ENCODE measurements around the gene SF3B1. TPM values are rescaled to one million over a fixed set of nuclear protein-coding genes. Genes with fewer than 3 reads are reported as not detected.
"Not testable (repeated sequence)": the region's sequence is repeated elsewhere in the genome, so short reads cannot be mapped to it uniquely, and the experiment has no call there.

Gene SF3B1
- total RNA-seq, 1 donor from 2014 or later: 787 TPM

- Histone ChIP-seq H3K27ac (no peak overlapping the region), H3K9me3 (ENCODE audit: low read depth) (no peaks in the 10 kb centered on the region), H3K4me2 (no peak overlapping the region), H3K9ac (no peak overlapping the region), H3K79me2 (ENCODE audit: low read depth) (no peaks in the 10 kb centered on the region), H3K4me1 (no peaks in the 10 kb centered on the region), H4K20me1 (ENCODE audit: low read depth) (no peaks in the 10 kb centered on the region), H3K36me3 (no peaks in the 10 kb centered on the region), H3K27me3 (no peaks in the 10 kb centered on the region), H3F3A (ENCODE audit: low read depth) (no peaks in the 10 kb centered on the region), H2AFZ (replicated peaks) (no peak overlapping the region), H3K4me3 (no peak overlapping the region)
- H3K4me3 Mint-ChIP-seq: no peak overlapping the region
- peaks cover 5% of the 10 kb centered on the region for H3K27me3 Mint-ChIP-seq (ENCODE audit: insufficient read depth, low read depth)
- TF ChIP-seq EZH2phosphoT487 (IDR thresholded peaks at IDR 0.05) (no peak), EZH2 (IDR thresholded peaks at IDR 0.05) (no peak), CTCF (IDR thresholded peaks at IDR 0.05) (no peak)
- H3K9me3 Mint-ChIP-seq: no peaks in the 10 kb centered on the region
- H3K27ac Mint-ChIP-seq: no peak overlapping the region
- DNase-seq (ENCODE audit: low spot score): no peak
- peaks cover 17% of the 10 kb centered on the region for H3K4me1 Mint-ChIP-seq
- no peaks in the 10 kb centered on the region for H3K36me3 Mint-ChIP-seq
Measured at GRCh38 chr2:197378086-197378485, 56.7 kb downstream of the SF3B1 start.

- Histone ChIP-seq H3K4me3 (no peak overlapping the region), H3K27me3 (no peaks in the 10 kb centered on the region), H3K4me2 (no peak overlapping the region), H3K4me1 (no peaks in the 10 kb centered on the region), H2AFZ (replicated peaks) (no peak overlapping the region), H3K27ac (no peak overlapping the region), H4K20me1 (ENCODE audit: low read depth) (no peaks in the 10 kb centered on the region), H3K36me3 (no peaks in the 10 kb centered on the region), H3K79me2 (ENCODE audit: low read depth) (no peaks in the 10 kb centered on the region), H3F3A (ENCODE audit: low read depth) (no peaks in the 10 kb centered on the region), H3K9me3 (ENCODE audit: low read depth) (no peaks in the 10 kb centered on the region), H3K9ac (no peak overlapping the region)
- Mint-ChIP-seq H3K4me3 (no peak overlapping the region), H3K27me3 (ENCODE audit: insufficient read depth, low read depth) (peaks cover 7% of the 10 kb centered on the region), H3K36me3 (no peaks in the 10 kb centered on the region), H3K9me3 (no peaks in the 10 kb centered on the region), H3K27ac (no peak overlapping the region), H3K4me1 (peaks cover 17% of the 10 kb centered on the region)
- no peak for TF ChIP-seq CTCF (IDR thresholded peaks at IDR 0.05)
- DNase-seq (ENCODE audit: low spot score): no peak
Measured at GRCh38 chr2:197377670-197378069, 57.2 kb downstream of the SF3B1 start.

GRCh38 chr2:197372592-197372991, 62.2 kb downstream of the SF3B1 start:
- Histone ChIP-seq H3K4me3 (no peak overlapping the region), H3K4me2 (no peak overlapping the region), H3K79me2 (ENCODE audit: low read depth) (no peaks in the 10 kb centered on the region), H3K9ac (no peak overlapping the region), H3F3A (ENCODE audit: low read depth) (no peaks in the 10 kb centered on the region), H3K27me3 (no peaks in the 10 kb centered on the region), H3K36me3 (no peaks in the 10 kb centered on the region), H3K27ac (no peak overlapping the region), H3K9me3 (ENCODE audit: low read depth) (no peaks in the 10 kb centered on the region), H2AFZ (replicated peaks) (no peak overlapping the region), H4K20me1 (ENCODE audit: low read depth) (no peaks in the 10 kb centered on the region), H3K4me1 (no peaks in the 10 kb centered on the region)
- TF ChIP-seq CTCF (IDR thresholded peaks at IDR 0.05) (no peak), EZH2phosphoT487 (IDR thresholded peaks at IDR 0.05) (no peak), EZH2 (IDR thresholded peaks at IDR 0.05) (no peak)
- H3K4me1 Mint-ChIP-seq: peaks cover 5% of the 10 kb centered on the region
- H3K9me3 Mint-ChIP-seq: peaks cover 2% of the 10 kb centered on the region
- no peak overlapping the region for H3K27ac Mint-ChIP-seq
- no peak overlapping the region for H3K4me3 Mint-ChIP-seq
- H3K27me3 Mint-ChIP-seq (ENCODE audit: insufficient read depth, low read depth): peaks cover 9% of the 10 kb centered on the region
- H3K36me3 Mint-ChIP-seq: no peaks in the 10 kb centered on the region
- DNase-seq (ENCODE audit: low spot score): no peak

- not testable (repeated sequence) for H3K4me1 ChIP-seq; DNase-seq (ENCODE audit: low spot score); H3K27me3 Mint-ChIP-seq (ENCODE audit: insufficient read depth, low read depth); H3K27ac ChIP-seq; H3K36me3 Mint-ChIP-seq; H3K9me3 Mint-ChIP-seq; H3F3A ChIP-seq (ENCODE audit: low read depth); H3K4me3 Mint-ChIP-seq; H3K27me3 ChIP-seq; H4K20me1 ChIP-seq (ENCODE audit: low read depth); H3K4me3 ChIP-seq; H3K79me2 ChIP-seq (ENCODE audit: low read depth); H3K9me3 ChIP-seq (ENCODE audit: low read depth); H3K4me2 ChIP-seq; H3K4me1 Mint-ChIP-seq; H3K27ac Mint-ChIP-seq; H2AFZ ChIP-seq (replicated peaks); H3K36me3 ChIP-seq; H3K9ac ChIP-seq
Measured at GRCh38 chr2:197370664-197371063, 64.2 kb downstream of the SF3B1 start.

All from neural progenitor cell (in vitro differentiated cells).